Caco-2 (cell line): Measurements from ENCODE around the gene ABHD11. TPM values are rescaled to one million over a fixed set of nuclear protein-coding genes. Genes with fewer than 3 reads are reported as not detected.

Experiments
- BruUV-seq: library from RNA; stranded (reverse); fragments of 400-500 nt; replicated peaks from 2 replicates; lab custom pipeline; 2021; lab: Mats Ljungman, UMichigan
- CTCF ChIA-PET: fragments of 300-600 bp; sonication (Branson Sonifier 250); formaldehyde crosslinking; loops from one replicate; lab custom pipeline; 2022; ENCODE audit warnings: antibody characterized with exemption; lab: Charles Lee
- POLR2A ChIA-PET: fragments of 300-600 bp; sonication (Branson Sonifier 250); formaldehyde crosslinking; loops from one replicate; lab custom pipeline; 2022; ENCODE audit warnings: antibody characterized with exemption; lab: Charles Lee
- DNase-seq, 2 experiments: peaks; one replicate each; pipeline versions ENCODE4 v3.0.0 to v3.0.0-alpha.2; 2020 to 2022
- H3K27me3 ChIP-seq: replicated peaks from 2 replicates; pipeline ENCODE4 v1.6.0; 2011; ENCODE audit warnings: low read length; ENCODE audit not compliant: control insufficient read depth, insufficient read depth
- H3K36me3 ChIP-seq: 2 replicates; pipeline ENCODE4 v1.5.1; 2011; ENCODE audit warnings: low read length; ENCODE audit not compliant: control insufficient read depth, insufficient read depth
- H3K4me1 ChIP-seq: fragments of 250-450 bp; sonication (Bioruptor Pico); 2 replicates; pipeline ENCODE4 v1.5.1; 2020; ENCODE audit warnings: mild to moderate bottlenecking
- H3K4me3 ChIP-seq: 2 replicates; pipeline ENCODE4 v1.5.1; 2011; ENCODE audit warnings: low read depth, mild to moderate bottlenecking, control low read depth, low read length
- H3K9me3 ChIP-seq: fragments of 250-450 bp; sonication (Bioruptor Pico); 2 replicates; pipeline ENCODE4 v1.5.1; 2020; ENCODE audit warnings: mild to moderate bottlenecking, moderate library complexity
- H3K27ac Mint-ChIP-seq: one replicate; pipeline ENCODE4 v1.8.0; 2022; ENCODE audit warnings: mixed read lengths; ENCODE audit not compliant: unreplicated experiment
- H3K27me3 Mint-ChIP-seq: one replicate; pipeline ENCODE4 v1.8.0; 2022; ENCODE audit warnings: mixed read lengths; ENCODE audit not compliant: insufficient read depth, unreplicated experiment
- H3K36me3 Mint-ChIP-seq: one replicate; pipeline ENCODE4 v1.8.0; 2022; ENCODE audit warnings: mild to moderate bottlenecking, mixed read lengths; ENCODE audit not compliant: insufficient read depth, unreplicated experiment
- H3K4me1 Mint-ChIP-seq: one replicate; pipeline ENCODE4 v1.8.0; 2022; ENCODE audit warnings: low read depth, mixed read lengths; ENCODE audit not compliant: unreplicated experiment
- H3K4me3 Mint-ChIP-seq: one replicate; pipeline ENCODE4 v1.8.0; 2022; ENCODE audit warnings: mild to moderate bottlenecking, moderate library complexity, mixed read lengths; ENCODE audit not compliant: unreplicated experiment
- H3K9me3 Mint-ChIP-seq: one replicate; pipeline ENCODE4 v1.8.0; 2022; ENCODE audit warnings: mixed read lengths; ENCODE audit not compliant: unreplicated experiment
- intact Hi-C: fragments of 100-400 bp; cut with micrococcal nuclease; formaldehyde crosslinking; loops from one replicate; pipeline ENCODE4 v1.10.0; 2022; ENCODE audit not compliant: unreplicated experiment
- total RNA-seq: library from RNA; stranded (reverse); gene quantifications from 2 replicates; pipeline ENCODE4 v1.2.3, GENCODE V29; 2022
- TF ChIP-seq, protein P1 (sequence below), 2 experiments: fragments of 200-600 bp in 1 of 2; IDR thresholded peaks; 1 replicate in 1 of 2; 2 replicates in 1 of 2; pipeline versions ENCODE4 v1.5.1 to v1.8.0; 2011 to 2022; ENCODE audit warnings: antibody characterized with exemption in 1 of 2, control low read depth in 1 of 2, inconsistent platforms in 1 of 2, low read depth in 1 of 2, low read length in 1 of 2, mild to moderate bottlenecking in 1 of 2, moderate library complexity in 1 of 2; ENCODE audit not compliant: insufficient read depth in 1 of 2, severe bottlenecking in 1 of 2, unreplicated experiment in 1 of 2

ABHD11 gene
- total RNA-seq, 1 experiment from 2014 or later: 38.9 TPM

DNA sequence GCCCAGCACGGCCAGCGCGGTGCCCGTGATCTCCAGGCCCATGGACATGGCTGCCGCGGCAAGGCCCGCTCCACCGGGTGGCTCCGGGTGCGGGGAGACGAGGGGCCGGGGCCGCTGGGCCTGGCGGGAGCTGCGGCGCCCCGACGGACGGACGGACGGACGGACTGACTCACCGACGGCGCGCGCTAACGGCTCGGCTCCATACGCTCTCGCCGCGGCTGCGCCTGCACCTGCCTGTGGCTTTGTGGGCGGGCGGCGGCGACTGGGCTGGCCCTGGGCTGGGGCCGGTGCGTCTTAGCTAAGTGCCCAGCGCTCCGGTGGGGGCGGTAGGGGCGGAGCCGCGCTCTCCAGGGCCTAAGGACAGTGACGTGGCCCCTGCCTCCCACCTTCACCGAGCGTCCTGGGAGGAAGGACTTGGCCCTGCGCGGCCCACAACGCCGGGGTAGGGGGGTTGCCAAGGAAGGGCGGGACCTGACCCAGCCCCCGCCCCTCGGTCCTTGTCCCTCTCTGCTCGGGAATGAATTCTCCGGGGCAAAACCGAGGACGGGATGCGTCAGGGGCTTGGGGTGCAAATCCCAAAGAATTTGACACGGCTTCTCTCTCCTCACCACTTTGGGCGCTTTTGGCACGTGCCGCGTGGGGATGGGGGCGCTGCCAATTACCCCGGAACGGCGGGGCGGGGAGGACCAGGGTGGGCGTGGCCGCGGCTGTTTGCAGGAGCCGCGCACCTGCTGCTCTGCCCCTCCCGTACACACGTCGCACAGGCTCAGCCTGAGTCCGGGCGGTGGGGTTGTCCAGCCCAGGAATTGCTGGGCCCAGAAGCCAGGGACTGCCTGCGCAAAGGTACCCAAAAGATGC is 31.6 kb upstream of the ABHD11 start, which contains the start of gene CLDN3:
TSS of gene CLDN3 (minus strand) at position 269 of the 858 bp plus-strand sequence. CDS start at position 48, 221 bp downstream.
- Mint-ChIP-seq H3K4me3 (peak within 1 kb of the TSS; percentile 81), H3K27ac (peak within 1 kb of the TSS; percentile 73), H3K9me3 (no peaks in the 10 kb centered on the region), H3K27me3 (no peaks in the 10 kb centered on the region), H3K4me1 (peaks cover 18% of the 10 kb centered on the region), H3K36me3 (peaks cover 18% of the 10 kb centered on the region)
- intact Hi-C loops: loop anchor here (1.0 to 2.0 kb wide), 4 partner anchors 22 to 61 kb away; partner anchors contain the start of genes ABHD11 and CLDN4
- TF ChIP-seq, protein P1, sequence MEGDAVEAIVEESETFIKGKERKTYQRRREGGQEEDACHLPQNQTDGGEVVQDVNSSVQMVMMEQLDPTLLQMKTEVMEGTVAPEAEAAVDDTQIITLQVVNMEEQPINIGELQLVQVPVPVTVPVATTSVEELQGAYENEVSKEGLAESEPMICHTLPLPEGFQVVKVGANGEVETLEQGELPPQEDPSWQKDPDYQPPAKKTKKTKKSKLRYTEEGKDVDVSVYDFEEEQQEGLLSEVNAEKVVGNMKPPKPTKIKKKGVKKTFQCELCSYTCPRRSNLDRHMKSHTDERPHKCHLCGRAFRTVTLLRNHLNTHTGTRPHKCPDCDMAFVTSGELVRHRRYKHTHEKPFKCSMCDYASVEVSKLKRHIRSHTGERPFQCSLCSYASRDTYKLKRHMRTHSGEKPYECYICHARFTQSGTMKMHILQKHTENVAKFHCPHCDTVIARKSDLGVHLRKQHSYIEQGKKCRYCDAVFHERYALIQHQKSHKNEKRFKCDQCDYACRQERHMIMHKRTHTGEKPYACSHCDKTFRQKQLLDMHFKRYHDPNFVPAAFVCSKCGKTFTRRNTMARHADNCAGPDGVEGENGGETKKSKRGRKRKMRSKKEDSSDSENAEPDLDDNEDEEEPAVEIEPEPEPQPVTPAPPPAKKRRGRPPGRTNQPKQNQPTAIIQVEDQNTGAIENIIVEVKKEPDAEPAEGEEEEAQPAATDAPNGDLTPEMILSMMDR (IDR thresholded peaks at IDR 0.05; ENCODE audit: insufficient read depth in 1 of 2, low read depth in 1 of 2, low read length in 1 of 2, severe bottlenecking in 1 of 2, unreplicated experiment in 1 of 2): peak in 1 of 2 experiments; percentile 21
- peak; percentile 93 to 94 for DNase-seq
- Histone ChIP-seq H3K4me3 (peak within 1 kb of the TSS; percentile 66), H3K27me3 (no peaks in the 10 kb centered on the region), H3K4me1 (peaks cover 15% of the 10 kb centered on the region), H3K36me3 (no peaks in the 10 kb centered on the region; the same call in 1 of the 2 replicates), H3K9me3 (no peaks in the 10 kb centered on the region)
- BruUV-seq: TSS peak; percentile 65
- ChIA-PET CTCF (interaction anchor here (0.6 to 1.0 kb wide), 3 partner anchors 28 to 403 kb away, joined by 3 to 4 read pairs (median 3); no protein-coding TSS in a partner anchor), POLR2A (interaction anchor here (0.5 to 2.4 kb wide), 7 partner anchors 27 to 519 kb away, joined by 3 to 28 read pairs (median 4); partner anchors contain the start of genes ABHD11 and CLIP2)

DNA sequence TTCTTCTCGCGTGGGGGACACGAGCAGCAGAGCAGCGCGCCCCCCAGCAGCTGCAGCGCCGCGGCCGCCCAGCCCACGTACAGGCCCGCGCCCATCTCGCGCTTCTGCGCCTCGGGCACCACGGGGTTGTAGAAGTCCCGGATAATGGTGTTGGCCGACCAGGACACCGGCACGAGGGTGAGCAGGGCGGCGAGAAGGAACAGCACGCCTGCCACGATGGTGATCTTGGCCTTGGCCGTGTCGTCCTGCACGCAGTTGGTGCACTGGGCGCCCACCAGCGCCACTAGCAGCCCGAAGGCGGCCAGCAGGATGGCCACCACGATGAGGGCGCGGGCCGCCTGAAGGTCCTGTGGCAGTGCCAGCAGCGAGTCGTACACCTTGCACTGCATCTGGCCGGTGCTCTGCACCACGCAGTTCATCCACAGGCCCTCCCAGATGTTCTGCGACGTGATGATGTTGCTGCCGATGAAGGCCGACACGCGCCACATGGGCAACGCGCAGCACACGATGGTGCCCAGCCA is 30.9 kb upstream of the ABHD11 start:
- peak overlapping the region; percentile 73 for H3K27ac Mint-ChIP-seq
- intact Hi-C loops: loop anchor here (1.0 to 2.0 kb wide), 4 partner anchors 23 to 61 kb away; partner anchors contain the start of genes ABHD11 and CLDN4
- POLR2A ChIA-PET: interaction anchor here (0.5 to 2.4 kb wide), 5 partner anchors 28 to 520 kb away, joined by 3 to 28 read pairs (median 8); partner anchors contain the start of genes ABHD11 and CLIP2

More for the DNA sequence above, 30.9 kb upstream of the ABHD11 start:
- peaks cover 18% of the 10 kb centered on the region for H3K36me3 Mint-ChIP-seq
- TF ChIP-seq, protein P1 (IDR thresholded peaks at IDR 0.05; ENCODE audit: insufficient read depth in 1 of 2, low read depth in 1 of 2, low read length in 1 of 2, severe bottlenecking in 1 of 2, unreplicated experiment in 1 of 2): no peak
- CTCF ChIA-PET: interaction anchor here (0.6 to 1.3 kb wide), 3 partner anchors 27 to 404 kb away, joined by 3 to 4 read pairs (median 3); no protein-coding TSS in a partner anchor
- Histone ChIP-seq H3K4me3 (peak overlapping the region; percentile 66), H3K9me3 (no peaks in the 10 kb centered on the region), H3K27me3 (no peaks in the 10 kb centered on the region), H3K36me3 (no peaks in the 10 kb centered on the region; the same call in 1 of the 2 replicates), H3K4me1 (peaks cover 15% of the 10 kb centered on the region)
- H3K4me3 Mint-ChIP-seq: peak overlapping the region; percentile 81
- no peaks in the 10 kb centered on the region for H3K27me3 Mint-ChIP-seq
- no peaks in the 10 kb centered on the region for H3K9me3 Mint-ChIP-seq
- DNase-seq: no peak
- BruUV-seq: TSS peak; percentile 93
- peaks cover 17% of the 10 kb centered on the region for H3K4me1 Mint-ChIP-seq
